COLO668 (cell line): ENCODE results near the gene KRT76.

Source experiments
- DNase-seq: peaks from one replicate; lab custom pipeline; 2025; ENCODE audit not compliant: unreplicated experiment; lab: John Stamatoyannopoulos, UW

Gene KRT76

DNA sequence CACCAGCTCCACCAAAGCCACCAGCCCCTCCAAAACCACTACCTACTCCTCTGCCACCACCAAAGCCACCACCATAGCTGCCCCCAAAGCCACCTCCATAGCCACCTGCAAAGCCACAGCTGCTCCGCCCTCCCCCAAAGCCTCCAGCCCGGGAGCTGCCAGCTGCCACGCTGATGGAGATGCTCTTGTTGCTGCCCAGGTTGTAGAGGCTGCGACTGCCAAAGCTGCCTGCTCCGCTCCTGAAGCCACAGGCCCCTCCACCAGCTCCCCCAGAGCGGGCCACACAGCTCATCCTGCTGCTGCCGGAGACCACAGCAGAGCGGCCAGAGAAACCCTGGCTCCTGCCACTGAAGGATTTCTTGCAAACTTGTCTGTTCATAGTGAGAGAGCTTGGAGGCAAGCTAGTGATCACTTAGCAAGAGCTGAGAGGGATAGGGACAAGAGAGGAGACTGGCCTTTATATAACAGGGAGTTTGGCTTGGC, at the start of gene KRT76:
KRT76 (minus strand) TSS at position 433 of the 483 bp plus-strand sequence; CDS start at position 379, 54 bp downstream.
- no peak for DNase-seq

DNA sequence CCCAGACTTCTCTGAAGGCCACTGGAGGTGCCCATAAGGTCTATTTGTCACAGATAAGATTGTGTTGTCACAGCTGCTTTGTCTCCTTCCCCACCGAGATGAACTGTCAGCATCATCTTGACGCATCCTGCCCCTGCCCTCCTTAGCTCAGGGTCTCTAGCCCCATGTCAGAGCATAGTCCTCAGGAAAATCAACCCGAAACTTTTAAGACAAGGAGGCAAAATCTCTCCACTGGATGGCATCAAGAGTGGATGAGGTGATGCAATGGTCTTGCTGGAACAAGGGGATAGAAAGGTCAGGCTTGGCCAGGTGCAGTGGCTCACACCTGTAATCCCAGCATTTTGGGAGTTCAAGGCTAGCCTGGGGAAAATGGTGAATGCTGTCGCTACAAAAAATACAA, 48.8 kb upstream of the KRT76 start:
- no peak for DNase-seq

DNA sequence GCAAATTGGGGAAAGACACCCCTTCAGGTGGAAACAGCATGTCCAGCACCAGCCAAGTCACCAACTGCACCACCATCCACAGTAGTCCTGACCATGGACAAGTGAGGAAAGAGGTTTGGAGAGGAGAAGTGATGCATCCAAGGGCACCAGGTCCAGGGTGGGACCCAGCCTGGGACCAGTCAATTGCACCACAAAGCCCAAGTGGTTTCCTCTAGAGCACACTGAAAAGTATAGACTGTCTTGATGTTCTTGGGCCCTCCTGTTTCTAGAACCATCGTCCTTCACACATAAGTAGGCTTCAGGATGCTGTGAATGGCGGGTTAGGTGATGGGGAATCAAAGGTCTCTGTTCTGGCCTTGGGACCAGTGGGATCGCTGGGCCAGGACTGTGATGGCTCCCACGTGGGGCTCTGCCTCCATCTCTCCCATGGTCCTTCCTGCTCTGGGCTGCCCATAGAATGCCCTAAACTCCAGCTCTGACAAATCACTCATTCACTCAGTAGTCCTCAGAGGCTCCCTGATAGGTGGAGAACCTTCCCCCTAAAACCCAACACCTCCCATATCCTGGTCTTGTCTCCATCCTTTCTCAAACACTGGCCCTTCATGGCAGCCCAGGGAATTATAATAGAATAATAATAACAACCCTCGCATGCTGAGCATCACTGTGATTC, 47.7 kb upstream of the KRT76 start:
- no peak for DNase-seq

DNA sequence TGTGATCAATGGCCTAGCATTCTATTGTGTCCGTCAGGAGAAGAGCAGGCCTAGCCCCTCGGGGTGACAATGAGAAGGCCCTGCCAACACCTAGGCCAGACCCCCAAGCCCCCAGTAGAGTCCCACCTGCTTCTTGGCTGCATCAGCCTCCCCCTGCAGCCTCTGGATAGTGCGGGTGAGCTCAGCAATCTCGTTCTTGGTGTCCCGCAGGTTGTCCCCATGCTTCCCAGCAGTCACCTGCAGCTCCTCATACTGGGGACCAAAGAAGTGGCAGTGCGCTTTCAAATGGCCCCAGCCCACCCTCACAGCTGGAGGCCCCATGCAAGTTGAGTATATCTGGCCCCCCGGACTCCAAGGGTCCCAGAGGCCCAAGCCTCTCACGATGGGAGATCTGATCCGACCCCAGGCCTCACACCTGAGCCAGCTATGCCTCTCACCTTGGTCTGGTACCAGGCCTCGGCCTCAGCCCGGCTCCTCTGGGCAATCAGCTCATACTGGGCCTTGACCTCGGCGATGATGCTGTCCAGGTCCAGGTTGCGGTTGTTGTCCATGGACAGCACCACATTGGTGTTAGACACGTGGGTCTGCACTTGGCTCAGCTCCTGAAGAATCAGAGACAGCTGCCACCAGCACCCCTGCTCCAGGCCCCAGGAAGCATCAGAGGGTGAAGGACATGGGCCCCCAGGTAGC, 46.8 kb upstream of the KRT76 start:
- DNase-seq = no peak

DNA sequence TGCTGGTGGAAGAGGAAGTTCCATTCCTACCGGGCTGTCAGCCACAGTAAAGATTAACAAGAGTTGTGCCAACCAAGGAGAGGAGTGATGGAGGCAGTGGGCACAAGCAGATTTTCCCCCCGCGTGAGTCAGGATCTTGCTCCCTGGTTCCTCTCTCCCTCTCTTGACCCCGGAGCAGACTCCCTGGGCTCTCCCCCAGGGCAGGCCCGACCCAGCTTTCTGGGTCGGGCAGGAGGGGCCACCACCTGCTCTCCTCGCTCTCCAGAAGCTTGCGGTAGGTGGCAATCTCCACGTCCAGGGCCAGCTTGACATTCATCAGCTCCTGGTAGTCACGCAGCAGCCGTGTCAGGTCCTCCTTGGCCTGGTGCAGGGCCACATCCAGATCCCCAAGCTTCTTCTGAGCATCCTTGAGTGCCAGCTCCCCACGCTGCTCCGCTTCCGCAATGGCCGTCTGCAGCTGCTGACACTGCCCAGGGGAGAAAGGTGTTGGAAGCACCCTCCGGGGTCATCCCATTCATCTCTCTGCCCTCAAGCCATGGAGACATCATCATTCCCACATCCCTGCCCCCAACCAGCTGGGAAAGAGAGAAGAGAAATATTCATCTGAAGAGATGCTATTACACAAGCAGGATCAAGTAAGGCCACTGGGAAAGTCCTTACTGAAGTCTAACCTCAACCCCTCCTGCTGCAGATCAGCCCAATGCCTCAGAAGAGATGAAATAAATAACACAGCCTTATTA, 45.8 kb upstream of the KRT76 start:
- no peak for DNase-seq

DNA sequence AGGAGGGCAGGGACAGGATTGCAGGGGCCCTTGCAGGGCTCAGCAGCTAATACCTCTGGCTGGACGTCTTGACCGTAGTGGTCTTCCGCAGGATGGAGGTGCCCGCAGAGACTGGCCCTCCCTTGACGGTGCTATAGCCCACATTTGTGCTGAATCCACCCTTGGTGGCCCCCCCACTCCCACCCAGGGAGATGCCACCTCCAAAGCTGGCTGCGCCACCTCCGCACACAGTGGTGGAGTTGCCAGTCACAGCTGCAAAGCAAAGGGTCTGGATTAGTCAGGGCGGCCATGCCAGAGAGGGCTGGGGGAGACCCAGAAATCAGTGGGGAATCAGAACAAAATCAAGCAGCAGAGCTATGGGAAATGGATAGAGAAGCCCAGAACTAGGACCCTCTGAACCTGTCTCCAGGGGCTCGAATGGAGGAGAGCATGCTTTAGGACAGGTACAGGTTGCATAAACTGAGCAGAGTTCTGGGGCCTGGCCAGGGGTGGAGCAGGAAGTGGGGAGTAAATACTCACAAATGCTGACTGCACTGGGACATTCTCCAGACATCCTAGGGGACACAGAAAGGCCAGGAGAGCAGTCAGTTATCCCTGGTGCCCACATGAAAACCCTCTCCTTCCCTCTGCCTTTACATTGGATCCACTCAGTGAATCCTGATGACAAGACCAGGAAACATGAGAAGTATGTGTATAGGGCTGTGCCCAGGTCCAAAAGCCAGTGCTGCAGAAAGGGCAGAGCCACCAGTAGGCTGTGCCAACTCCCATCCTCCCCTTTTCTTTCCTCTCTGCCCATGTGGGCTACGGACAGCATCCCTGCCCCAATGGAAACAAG, 44.9 kb upstream of the KRT76 start:
- no peak for DNase-seq

DNA sequence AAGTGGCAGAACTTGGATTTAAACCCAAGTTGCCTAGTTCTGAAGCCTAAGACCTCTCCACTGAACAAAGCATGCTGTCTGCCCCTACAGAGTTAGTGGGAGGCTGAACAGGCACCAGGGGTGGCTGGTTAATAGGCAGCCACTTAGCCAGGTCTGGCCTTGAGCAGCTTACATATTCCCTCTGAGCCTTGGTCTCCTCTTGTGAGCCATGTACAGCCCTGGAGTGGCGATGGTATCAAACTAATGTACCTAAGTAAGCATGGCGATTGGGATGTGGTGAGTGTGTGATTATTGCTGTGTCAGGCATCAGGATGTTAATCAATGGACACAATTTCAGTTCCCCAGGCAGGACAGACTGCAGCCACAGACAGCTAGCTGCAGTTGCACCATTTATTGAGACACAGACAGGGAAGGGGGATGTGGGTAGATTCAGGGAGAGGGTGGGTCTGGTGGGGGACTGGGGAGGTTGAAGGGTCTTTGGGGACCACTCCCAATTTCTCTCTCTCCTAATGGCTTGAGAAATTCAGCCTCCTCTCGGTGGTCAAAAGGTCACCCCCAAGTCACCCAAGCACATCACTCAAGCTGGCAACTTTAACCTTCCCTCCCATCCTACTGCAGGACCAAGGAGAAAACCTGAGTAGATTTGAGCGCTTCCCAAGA, 44.1 kb upstream of the KRT76 start:
- no peak for DNase-seq

DNA sequence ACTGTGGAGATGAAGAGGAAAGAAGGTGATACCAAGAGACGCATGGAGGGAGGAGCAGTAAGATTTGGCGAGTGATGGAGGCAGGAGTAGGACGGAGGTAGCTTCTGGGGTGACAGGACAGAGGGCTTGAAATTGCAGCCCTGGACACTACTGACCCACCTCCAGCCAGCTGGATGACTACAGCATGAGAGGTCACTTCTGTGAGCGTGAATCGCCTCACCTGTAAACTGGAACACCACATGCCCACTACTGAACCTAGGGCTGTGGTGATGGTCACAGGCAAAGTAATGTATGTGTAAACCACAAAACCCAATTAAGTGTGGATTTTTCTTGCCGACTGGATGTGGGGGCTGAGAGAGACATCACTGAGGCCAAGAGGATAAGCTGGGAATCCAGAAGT, 43.4 kb upstream of the KRT76 start:
- DNase-seq = no peak

DNA sequence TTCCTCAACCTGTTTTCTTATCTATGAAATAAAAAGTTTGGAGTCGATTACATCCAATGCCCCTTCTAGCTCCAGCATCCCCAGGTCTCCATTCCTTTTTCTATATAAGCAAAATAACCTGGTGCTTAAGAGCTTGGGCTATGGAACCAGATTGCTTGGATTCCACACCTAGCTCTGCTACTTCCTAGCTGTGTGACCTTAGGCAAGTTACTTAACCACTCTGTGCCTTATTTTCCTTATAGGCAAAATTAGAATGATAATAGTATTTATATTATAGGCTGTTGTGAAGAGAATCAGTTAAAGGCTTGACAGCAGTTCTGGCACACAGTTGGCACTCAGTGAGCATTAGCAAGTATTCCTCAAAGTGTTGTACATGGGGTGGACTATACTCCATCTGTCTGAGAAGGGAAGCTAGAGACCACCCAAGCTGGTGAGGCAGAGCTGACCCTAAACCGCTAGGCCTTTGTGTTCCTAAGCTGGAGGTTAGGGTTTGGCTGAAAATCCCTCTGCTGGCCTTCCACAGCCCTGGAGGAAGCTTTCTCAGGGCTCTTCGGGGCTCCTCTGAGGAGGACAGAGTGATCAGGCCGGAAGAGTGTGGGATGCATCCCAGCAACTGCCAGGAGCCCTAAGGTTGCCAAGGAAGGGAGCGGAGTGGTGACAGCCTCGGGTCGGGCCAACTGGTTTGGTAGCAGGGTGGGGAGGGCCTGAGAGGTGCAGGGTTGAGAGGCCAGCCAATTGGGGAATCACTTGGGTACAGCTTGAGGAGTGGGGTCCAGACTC, 42.8 kb upstream of the KRT76 start:
- DNase-seq = no peak

DNA sequence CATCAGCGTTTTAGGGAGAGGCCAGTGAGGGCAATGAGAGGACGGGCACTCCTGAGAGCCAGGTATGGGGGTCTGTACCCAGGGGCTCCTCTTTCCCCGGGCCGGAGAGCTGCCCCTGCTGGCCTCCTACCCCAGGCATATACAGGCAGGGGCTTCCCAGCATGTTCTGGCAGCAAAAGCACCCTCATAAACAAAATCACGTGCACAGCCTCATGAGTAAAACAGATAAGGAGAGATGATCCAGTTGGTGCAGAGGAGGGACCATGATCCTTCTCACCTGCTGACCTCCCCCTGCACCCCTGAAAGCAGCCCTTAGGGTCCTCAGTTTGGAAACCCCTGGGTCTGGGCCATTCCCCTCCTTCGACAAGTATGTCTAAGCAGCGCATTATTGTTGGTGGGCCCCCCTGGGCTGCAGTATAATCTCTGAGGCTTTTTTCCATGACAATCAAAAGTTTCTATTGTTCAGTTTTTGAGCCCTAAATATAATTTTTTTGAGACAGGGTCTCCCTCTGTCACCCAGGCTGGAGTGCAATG, 41.8 kb upstream of the KRT76 start:
- DNase-seq = no peak

DNA sequence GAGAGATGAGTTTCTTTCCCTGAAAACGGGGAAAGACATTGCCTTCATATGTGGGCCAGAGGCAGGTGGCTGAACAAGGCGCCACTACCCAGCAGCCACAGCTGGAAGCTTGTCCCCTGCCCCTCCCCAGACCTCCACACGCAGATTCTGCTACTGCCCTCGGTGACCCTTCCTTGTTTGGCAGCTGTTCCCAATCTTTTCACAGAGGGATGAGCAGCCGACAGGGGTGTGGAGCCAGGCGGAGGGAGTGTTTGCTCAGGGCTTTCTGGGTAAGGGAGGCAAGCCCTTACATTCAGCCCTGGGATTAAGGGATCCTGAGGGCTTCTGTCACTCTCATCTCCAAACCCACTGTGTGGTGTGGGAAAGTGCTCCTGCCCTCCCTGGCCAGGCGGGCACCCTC, 41.2 kb upstream of the KRT76 start:
- peak; percentile 8 for DNase-seq

DNA sequence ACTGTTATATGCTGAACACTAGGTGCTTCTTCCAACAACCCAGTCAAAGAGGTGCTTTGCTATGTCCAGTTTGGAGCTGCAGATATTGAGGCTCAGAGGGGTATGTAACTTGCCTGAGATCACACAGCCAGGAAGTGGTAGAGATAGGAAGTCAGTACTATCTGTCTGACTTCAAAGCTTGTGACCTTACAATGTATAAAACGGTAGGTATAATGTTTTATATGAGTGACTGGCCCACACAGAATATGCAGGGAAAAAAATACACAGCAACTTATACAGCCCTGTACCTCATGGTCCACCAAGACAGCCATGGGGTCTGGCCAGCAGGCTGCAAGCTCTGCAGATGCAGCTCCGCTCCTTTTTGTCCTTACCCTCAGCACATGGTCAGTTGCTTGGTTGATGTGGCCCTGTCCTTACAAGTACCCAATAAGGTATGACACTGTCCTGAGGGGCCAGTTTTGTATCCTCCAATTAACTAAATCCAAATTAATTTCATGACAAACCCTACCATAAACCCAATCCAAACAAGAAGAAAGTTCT, 40.6 kb upstream of the KRT76 start:
- DNase-seq = no peak

DNA sequence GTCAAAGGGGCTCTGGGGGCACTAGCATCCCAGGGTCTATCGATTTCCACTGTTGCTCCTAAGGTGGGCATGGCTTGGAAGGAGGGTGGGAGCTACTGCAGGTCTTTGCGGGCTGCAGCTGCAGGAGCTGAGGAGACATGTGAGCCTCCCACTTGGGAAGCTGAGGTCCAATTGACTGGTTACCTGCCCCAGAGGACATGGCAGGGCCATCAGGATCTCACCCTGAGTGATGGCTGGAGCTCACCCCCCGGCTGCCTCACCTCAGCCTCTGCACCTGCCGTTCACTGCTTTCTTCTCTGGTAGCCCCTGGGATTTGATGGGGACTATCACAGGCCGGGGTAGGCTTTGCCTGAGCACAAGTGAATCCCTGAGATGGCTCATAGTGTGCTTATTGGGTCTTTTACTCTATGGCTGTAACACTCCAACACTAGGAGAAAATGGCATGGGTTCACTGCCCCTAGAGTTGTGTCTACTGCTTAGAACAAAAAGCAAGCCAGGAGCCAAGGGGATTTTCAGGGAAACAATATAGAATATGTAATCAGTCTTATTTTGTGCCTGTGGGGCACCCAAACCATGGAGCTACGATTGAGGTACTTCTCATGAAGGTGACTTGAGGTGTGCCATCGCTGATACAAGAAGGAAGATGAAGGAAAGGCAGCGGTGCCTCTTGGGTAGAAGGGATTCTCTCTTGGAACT, 40.0 kb upstream of the KRT76 start:
- DNase-seq = no peak

DNA sequence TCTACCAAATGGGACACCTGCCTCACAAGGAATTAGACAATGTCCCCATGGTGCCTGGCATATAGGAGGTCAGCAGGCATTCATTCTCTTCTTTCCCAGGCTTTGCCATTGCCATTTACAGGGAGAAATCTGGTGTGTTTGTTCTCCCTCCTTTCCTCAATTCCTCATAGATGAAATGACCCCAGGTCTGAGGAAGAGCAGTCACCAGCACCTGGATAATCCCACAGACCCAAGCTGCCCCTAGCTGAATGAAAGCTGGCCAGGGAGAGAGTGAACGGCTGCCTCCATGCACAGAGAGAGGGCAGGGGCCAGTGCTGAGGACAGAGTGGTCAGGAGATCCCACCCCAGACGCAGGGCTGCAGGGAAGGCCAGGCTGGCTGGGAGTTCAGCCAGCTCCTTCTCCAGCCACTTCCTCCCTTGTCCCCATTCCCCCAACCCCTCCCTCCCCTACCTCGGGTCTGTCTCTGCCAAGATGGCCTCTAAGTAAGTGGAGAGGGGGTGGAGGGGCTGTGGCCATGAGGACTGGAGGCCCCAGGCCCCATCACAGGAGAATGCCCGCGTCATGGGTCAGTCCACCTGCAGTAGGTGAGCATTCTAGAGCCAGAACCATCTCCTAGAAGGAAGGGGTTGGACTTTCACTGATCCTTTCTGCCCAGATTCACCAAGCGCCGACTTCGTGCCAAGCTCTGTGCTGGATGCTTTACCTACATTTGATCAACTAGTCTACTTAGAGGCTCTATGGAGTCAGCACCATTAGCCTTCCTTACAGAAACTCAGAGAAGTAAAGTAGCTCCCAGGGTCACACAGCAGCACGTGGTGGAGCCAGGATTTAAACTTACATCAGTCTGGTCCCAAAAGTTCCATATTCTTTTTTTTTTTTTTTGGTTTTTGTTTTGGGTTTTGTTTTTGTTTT, 38.8 kb upstream of the KRT76 start:
- no peak for DNase-seq

DNA sequence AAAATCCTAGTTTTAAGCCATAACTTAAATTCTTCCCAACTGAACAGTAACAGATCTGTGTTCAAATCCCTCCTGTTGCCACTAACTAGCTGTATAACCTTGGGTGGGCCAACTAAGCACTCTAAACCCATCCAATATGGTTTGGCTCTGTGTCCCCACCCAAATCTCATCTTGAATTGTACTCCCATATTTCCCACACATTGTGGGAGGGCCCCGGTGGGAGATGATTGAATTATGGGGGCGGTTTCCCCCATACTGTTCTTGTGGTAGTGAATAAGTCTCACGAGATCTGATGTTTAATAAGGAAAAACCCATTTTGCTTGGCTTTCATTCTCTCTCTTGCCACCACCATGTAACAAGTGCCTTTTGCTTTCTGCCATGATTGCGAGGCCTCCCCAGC, 38.0 kb upstream of the KRT76 start:
- DNase-seq = no peak

DNA sequence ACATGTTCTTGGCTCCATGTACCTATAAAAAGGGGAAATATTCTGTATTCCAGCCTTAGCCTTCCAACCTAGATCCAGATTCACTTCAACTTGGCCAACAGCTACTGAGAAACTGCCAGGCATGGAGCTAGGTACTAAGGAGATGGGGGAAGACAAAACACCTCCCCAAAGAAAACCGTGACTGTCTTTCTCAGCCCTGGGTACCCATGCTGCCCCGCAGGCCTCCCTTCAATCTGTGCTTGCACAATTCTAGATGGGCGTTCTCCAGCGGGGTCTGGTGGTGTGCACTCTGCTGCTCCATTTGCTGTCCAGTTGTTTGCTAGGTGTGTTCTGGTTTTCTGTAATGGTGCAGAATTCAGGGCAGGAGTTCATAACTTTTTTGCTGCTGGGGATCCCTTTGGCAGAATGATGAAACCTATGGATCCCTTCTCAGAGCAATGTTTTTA, 37.6 kb upstream of the KRT76 start:
- no peak for DNase-seq

DNA sequence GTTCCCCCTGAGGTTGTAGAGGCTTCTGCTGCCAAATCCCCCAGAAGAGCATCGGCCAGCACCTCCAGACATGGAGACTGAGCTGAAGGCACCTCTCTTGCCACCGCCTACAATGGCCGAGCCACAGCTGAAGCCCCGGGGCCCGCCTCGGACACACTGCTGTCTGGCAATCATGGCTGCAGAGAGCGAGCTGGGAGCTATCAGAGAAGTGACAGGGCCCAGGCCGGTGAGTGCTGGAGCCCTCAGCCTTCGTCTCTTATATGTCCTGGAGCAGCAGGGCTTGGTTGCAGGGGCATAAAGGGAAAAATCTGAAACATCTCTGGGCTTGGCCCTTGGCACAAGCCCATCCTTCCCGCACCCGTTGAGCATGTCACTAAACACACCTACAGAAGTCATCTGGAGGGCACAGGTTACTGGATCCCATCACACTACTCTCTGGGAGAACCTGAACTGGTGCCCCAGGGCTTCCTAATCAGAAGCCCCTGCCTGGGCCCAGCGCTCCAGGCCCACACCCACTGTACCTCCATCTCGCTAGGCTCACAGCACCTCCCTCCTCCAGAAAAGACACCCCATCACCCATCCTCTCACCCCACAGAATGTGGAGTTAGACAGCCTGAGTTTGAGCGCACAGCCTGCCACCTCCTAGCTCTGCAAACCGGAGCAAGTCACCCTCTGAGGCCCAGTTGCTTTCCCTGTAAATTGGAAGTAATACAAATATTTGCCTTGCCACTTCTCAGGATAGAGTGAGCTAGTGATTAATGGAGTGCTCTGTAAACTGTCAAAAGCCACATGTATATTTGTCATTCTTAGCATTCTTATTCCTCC, 37.0 kb upstream of the KRT76 start, which contains the start of gene KRT4:
KRT4 (minus strand) TSS at position 232 of the 825 bp plus-strand sequence; CDS start at position 174, 58 bp downstream.
- DNase-seq = no peak
